Colonic mucosa (tissue), 4 donors: ENCODE data around the gene CEP78. TPM values are rescaled to one million over a fixed set of nuclear protein-coding genes. Genes with fewer than 3 reads are reported as not detected.
A peak's percentile ranks its signal among the peaks of the same experiment; 100 is the strongest.
"Not testable (repeated sequence)": the region's sequence is repeated elsewhere in the genome, so short reads cannot be mapped to it uniquely, and the experiment has no call there.

Experiments
- DNase-seq: peaks from one replicate; pipeline ENCODE4 v3.0.0-alpha.2; 2020
- H3K27ac ChIP-seq: fragments of 200-600 bp; one replicate; pipeline ENCODE4 v1.8.0; 2021
- H3K27me3 ChIP-seq: fragments of 200-600 bp; one replicate; pipeline ENCODE4 v1.8.0; 2021
- H3K36me3 ChIP-seq: fragments of 200-600 bp; one replicate; pipeline ENCODE4 v1.8.0; 2021
- H3K4me1 ChIP-seq: fragments of 200-600 bp; one replicate; pipeline ENCODE4 v1.8.0; 2021; ENCODE audit warnings: mild to moderate bottlenecking
- H3K4me3 ChIP-seq: fragments of 200-600 bp; one replicate; pipeline ENCODE4 v1.8.0; 2021
- H3K9ac ChIP-seq, 2 donors: one replicate each; pipeline ENCODE4 v1.7.0; 2013; ENCODE audit warnings: control low read depth in 2 of 2, low read depth in 2 of 2, low read length in 2 of 2
- H3K9me3 ChIP-seq: fragments of 200-600 bp; one replicate; pipeline ENCODE4 v1.8.0; 2021
- intact Hi-C: fragments of 100-400 bp; cut with DNase I; formaldehyde crosslinking; loops from one replicate; pipeline ENCODE4 v1.14.1; 2022
- total RNA-seq, 2 donors: library from RNA; stranded (reverse); fragmentation: NEBNext Ultra II Directional in 1 of 2; extraction: Animal tissue kit (Norgen Biotek cat#: 25700) in 1 of 2; gene quantifications; one replicate each; pipeline ENCODE4 v1.2.1, GENCODE V29; 2021
- TF ChIP-seq, protein P1 (sequence below): fragments of 200-600 bp; IDR thresholded peaks from one replicate; pipeline ENCODE4 v1.8.0; 2022; ENCODE audit warnings: antibody characterized with exemption, mild to moderate bottlenecking
- donor health status: healthy.
- donor health status: DM: no; HTN: no; CAD: no.
- donor health status: DM: no; HTN: no; CAD: no.

CEP78 gene
- total RNA-seq, 2 donors from 2014 or later = 10.6 to 42.5 TPM

DNA sequence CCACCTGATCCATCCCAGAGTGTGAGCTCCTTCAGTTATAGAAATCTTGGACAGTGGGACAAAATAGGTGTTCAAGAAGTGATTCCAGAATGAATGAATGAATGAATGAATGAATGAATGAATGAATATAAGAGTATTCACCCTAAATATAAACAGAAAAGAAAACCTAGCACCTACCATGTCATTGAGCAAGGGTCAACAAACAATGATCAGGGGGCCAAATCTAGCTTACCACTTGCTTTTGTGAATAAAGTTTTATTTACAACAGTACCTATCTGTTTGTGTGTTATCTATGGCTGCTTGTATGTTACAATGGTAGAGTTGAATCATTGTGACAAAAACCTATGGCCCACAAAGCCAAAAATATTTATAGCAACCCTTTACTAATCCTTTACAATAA is 43.9 kb upstream of the CEP78 start:
- TF ChIP-seq, protein P1, sequence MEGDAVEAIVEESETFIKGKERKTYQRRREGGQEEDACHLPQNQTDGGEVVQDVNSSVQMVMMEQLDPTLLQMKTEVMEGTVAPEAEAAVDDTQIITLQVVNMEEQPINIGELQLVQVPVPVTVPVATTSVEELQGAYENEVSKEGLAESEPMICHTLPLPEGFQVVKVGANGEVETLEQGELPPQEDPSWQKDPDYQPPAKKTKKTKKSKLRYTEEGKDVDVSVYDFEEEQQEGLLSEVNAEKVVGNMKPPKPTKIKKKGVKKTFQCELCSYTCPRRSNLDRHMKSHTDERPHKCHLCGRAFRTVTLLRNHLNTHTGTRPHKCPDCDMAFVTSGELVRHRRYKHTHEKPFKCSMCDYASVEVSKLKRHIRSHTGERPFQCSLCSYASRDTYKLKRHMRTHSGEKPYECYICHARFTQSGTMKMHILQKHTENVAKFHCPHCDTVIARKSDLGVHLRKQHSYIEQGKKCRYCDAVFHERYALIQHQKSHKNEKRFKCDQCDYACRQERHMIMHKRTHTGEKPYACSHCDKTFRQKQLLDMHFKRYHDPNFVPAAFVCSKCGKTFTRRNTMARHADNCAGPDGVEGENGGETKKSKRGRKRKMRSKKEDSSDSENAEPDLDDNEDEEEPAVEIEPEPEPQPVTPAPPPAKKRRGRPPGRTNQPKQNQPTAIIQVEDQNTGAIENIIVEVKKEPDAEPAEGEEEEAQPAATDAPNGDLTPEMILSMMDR = no peak
- intact Hi-C loops = no loop called here
- no peak overlapping the region for H3K4me3 ChIP-seq
- H3K4me1 ChIP-seq = no peaks in the 10 kb centered on the region
- no peaks in the 10 kb centered on the region for H3K27me3 ChIP-seq
- no peak overlapping the region for H3K27ac ChIP-seq
- H3K36me3 ChIP-seq = no peaks in the 10 kb centered on the region
- no peaks in the 10 kb centered on the region for H3K9me3 ChIP-seq
- no peak overlapping the region for H3K9ac ChIP-seq
- DNase-seq = no peak

DNA sequence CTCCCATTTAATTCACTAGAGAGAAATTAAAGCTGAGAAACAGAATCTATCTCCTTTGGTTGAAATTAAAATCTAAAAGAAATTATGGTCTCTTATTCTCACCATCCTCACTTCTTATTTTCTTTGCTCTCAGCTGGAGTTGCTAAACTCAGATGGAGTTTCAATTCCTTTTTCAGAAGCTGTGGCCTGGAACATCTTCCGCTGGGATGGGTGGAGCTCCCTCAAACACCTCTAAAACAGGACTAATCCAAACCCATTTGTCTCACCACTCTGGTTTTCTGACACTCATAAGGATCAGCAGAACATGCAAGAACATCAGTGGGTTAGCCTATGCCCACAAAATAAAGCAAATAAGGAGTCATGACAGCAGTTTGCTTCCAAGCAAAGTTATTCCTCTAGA is 39.6 kb upstream of the CEP78 start:
- Histone ChIP-seq H3K9me3 (no peaks in the 10 kb centered on the region), H3K36me3 (no peaks in the 10 kb centered on the region), H3K4me3 (no peak overlapping the region), H3K9ac (no peak overlapping the region), H3K4me1 (no peaks in the 10 kb centered on the region), H3K27me3 (no peaks in the 10 kb centered on the region), H3K27ac (no peak overlapping the region)
- intact Hi-C loops = no loop called here
- TF ChIP-seq, protein P1 = no peak
- DNase-seq = no peak

DNA sequence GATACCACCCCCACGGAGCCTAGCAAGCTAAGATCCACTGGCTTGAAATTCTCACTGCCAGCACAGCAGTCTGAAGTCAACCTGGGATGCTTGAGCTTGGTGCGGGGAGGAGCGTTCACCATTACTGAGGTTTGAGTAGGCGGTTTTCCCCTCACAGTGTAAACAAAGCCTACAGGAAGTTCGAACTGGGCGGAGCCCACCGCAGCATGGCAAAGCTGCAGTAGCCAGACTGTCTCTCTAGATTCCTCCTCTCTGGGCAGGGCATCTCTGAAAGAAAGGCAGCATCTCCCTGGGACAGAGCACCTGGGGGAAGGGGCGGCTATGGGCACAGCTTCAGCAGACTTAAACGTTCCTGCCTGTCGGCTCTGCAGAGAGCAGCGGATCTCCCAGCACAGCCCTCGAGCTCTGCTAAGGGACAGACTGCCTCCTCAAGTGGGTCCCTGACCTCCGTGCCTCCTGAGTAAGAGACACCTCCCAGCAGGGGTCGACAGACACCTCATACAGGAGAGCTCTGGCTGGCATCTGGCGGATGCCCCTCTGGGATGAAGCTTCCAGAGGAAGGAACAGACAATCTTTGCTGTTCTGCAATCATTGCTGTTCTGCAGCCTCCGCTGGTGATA is 34.6 kb upstream of the CEP78 start:
- H3K36me3 ChIP-seq, H3K9ac ChIP-seq, intact Hi-C loops, H3K27ac ChIP-seq, H3K4me1 ChIP-seq, H3K4me3 ChIP-seq, H3K27me3 ChIP-seq, H3K9me3 ChIP-seq: not testable (repeated sequence)
- peak; percentile 52 for DNase-seq

DNA sequence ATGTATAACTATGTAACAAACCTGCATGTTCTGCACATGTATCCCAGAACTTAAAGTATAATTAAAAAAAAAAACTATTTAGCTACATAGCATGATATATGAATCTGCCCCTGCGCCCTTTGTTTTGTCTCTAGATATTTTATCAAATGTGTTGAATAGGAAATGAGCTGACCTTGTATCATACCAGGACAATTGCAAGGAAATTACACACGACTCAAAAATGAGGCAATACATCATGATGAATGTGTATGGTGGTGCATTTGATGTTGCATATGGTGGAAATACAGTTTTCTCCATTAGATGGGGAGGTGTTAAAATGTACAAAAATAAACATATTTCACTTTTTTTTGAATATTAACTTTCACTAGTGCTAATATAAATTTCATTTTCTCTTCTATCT is 28.6 kb upstream of the CEP78 start:
- no peak overlapping the region for H3K9ac ChIP-seq
- DNase-seq = no peak
- H3K4me1 ChIP-seq = no peaks in the 10 kb centered on the region
- intact Hi-C loops = no loop called here
- H3K9me3 ChIP-seq = no peaks in the 10 kb centered on the region
- H3K36me3 ChIP-seq = no peaks in the 10 kb centered on the region
- no peak overlapping the region for H3K4me3 ChIP-seq
- TF ChIP-seq, protein P1 = no peak
- H3K27me3 ChIP-seq = no peaks in the 10 kb centered on the region
- no peak overlapping the region for H3K27ac ChIP-seq

DNA sequence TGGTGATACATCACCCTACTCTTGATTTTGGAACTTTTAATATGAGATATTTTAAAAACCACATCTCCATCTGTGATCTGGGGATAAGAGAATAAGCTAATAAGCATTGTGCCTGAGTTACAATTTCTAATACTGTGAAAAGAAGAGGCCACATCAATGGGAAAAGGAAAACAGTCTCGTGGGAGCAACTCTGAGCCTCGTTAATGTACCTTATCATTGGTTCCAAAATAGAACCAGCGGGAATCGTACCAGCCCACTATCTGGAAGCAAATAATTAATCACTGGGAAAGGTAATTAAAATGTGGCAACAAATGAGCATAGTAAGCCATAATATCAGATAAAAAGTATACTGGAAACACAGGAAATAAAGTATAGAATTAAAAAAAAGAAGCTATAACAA is 28.0 kb upstream of the CEP78 start:
- Histone ChIP-seq H3K9ac (no peak overlapping the region), H3K4me3 (no peak overlapping the region), H3K36me3 (no peaks in the 10 kb centered on the region), H3K27ac (no peak overlapping the region), H3K4me1 (no peaks in the 10 kb centered on the region), H3K27me3 (no peaks in the 10 kb centered on the region), H3K9me3 (no peaks in the 10 kb centered on the region)
- intact Hi-C loops = no loop called here
- TF ChIP-seq, protein P1 = no peak
- DNase-seq = no peak

DNA sequence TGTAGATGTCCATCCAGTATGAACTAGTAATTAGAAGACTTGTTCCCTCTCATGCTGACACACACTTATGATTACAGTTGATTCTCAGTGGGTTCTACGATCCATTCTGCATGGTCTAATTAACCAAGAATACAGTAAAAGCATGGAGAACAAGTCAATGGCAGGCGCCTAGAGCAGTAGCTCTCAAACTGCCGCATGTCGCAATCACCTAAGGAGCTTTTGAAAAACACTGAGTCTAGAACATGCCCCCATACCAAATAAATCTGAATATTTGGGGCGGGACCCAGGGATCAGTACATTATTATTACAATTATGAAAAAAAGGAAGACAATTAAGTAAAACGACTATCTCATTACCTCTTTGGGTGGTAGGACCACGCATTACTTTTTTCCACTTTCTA is 26.7 kb upstream of the CEP78 start:
- no peak for DNase-seq
- Histone ChIP-seq H3K4me3 (no peak overlapping the region), H3K36me3 (no peaks in the 10 kb centered on the region), H3K4me1 (no peaks in the 10 kb centered on the region), H3K27ac (no peak overlapping the region), H3K9ac (no peak overlapping the region), H3K27me3 (no peaks in the 10 kb centered on the region), H3K9me3 (no peaks in the 10 kb centered on the region)
- TF ChIP-seq, protein P1 = no peak
- intact Hi-C loops = no loop called here
